ENCODE results near the gene CCBE1. TPM values are rescaled to one million over a fixed set of nuclear protein-coding genes. Genes with fewer than 3 reads are reported as not detected.
A peak's percentile ranks its signal among the peaks of the same experiment; 100 is the strongest.

The CCBE1 gene
- total and polyA plus RNA-seq, 9 of the 15 experiments (the other 6 are each of a cell fraction or from before 2014, with no cell fraction given): 0.20 TPM; not detected in 8

GRCh38 chr18:59446012-59446411 lies 251.2 kb downstream of the CCBE1 start:
- no peak for DNase-seq (ENCODE audit: extremely low read depth in 1 of 4, low spot score in 3 of 4)
- no TSS peak for BruUV-seq (replicated peaks)
- H2AFZ ChIP-seq (ENCODE audit: low read depth, low read length): no peak overlapping the region
- TF ChIP-seq ZFP91 (CRISPR knock-in tag; IDR thresholded peaks at IDR 0.05) (no peak), EHMT2 (IDR thresholded peaks at IDR 0.05) (0 out of 2 replicates have a peak, but pooled peaks have one; percentile 36), REST (IDR thresholded peaks at IDR 0.05; ENCODE audit: borderline replicate concordance) (peak; percentile 68), REST (CRISPR knock-in tag; IDR thresholded peaks at IDR 0.05; ENCODE audit: low read depth) (no peak)
- H3K27me3 ChIP-seq (ENCODE audit: control insufficient read depth in 2 of 2, insufficient read depth in 2 of 2, low read length in 2 of 2): no peaks in the 10 kb centered on the region
- H3K36me3 ChIP-seq (ENCODE audit: control insufficient read depth, insufficient read depth, low read length): no peaks in the 10 kb centered on the region
- intact Hi-C loops (cut with micrococcal nuclease): no loop called here
- H3K27ac ChIP-seq (ENCODE audit: extremely low read depth, low read depth, low read length): no peak overlapping the region
- ATAC-seq: no peak
- no peaks in the 10 kb centered on the region for H3K4me1 ChIP-seq (replicated peaks in 1 of 2; ENCODE audit: control insufficient read depth in 2 of 2, insufficient read depth in 2 of 2, low read length in 2 of 2)
- WGBS (ENCODE audit: insufficient coverage, low coverage, missing lambda C conversion rate): 0% methylated on average over 1 of the region's 1 CpG
- H4K20me1 ChIP-seq (replicated peaks; ENCODE audit: control insufficient read depth, insufficient read depth, low read length): no peaks in the 10 kb centered on the region
- FAIRE-seq: no peak
- POLR2A ChIA-PET: interaction anchor here (0.7 kb wide), 2 partner anchors 204 to 346 kb away, joined by 3 read pairs; no protein-coding TSS in a partner anchor
- H3K9me1 ChIP-seq (ENCODE audit: control insufficient read depth, insufficient read depth, low read length): no peaks in the 10 kb centered on the region
- in situ Hi-C loops (cut with MboI): no loop called here
- H3K9ac ChIP-seq (ENCODE audit: insufficient read depth in 1 of 2, low read depth in 2 of 2, low read length in 2 of 2): no peak overlapping the region
- CTCF ChIA-PET (ENCODE audit: low intra/inter-chr PET ratio): no interaction called here
- no peaks in the 10 kb centered on the region for H3K79me2 ChIP-seq (ENCODE audit: control insufficient read depth, insufficient read depth, low read length)
- H3K4me3 ChIP-seq: no peak overlapping the region
- no peaks in the 10 kb centered on the region for H3K9me3 ChIP-seq (replicated peaks; ENCODE audit: control insufficient read depth, insufficient read depth, low read depth, low read length)
- no peak overlapping the region for H3K4me2 ChIP-seq (ENCODE audit: insufficient read depth, low read length)
